GM18520 (cell line): ENCODE measurements around the gene REM2.

Experiments used
- ATAC-seq: cut with Tn5 transposase; IDR thresholded peaks from one replicate; pipeline ENCODE4 v1.9.1; 2021; ENCODE audit not compliant: unreplicated experiment

Gene REM2

DNA sequence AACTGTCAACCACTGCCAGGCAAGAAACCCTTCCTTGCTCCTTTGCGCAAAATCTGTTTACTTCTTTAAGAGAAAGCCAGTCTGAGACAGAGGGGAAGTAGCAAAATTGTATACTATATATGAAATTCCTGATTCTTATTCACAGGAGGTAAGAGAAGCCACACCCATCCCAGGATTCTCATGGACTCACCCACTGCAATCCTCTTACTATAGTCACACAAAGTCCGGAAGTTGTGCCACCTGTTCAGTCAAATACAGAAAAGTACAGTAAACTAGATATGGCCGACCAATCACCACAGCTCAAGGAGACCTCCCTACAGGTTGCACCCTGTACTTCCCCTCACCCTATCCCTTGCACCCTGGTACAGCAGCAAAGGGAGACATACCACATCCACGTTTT, 43.3 kb downstream of the REM2 start:
- ATAC-seq, result no peak

DNA sequence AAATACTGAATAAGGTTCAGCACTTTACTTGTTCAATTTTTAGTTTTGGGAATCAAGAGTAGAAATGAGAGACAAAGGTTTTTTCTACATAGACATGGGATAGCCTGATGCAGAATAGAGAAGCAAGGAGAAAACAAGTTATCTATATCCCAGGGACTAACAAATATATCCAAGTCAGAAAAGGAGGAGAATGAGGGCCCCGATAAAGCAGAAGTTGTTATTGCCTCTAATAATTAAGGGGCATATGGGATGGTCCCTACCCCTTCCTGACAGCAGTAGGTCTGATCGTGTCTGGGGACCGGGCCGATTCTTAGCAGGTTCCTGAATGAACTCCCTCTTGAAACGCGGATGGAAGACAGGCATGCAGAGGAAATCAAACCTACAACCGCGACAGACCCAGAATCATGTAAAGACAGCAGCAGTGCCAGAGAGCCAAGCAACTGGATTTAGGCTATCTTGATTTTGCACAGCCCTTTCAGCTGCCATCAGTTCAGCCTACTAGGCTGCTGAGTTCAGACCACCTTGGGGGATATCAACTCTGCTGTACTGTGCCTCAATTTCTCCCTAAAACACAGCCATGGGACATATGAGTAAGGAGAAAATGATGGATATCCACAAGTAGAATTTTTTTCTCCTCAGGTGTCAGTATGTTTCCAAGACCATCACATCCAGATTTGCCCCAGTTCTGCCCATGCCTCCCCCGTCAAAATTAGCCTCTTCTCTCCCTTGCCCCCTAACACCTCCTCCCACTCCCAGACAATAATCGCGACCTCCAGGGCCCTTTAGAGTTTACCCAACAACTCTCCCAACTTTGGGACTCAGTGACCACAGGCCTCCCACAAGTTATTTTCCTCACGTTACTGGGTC, 45.4 kb downstream of the REM2 start:
- ATAC-seq, result no peak

DNA sequence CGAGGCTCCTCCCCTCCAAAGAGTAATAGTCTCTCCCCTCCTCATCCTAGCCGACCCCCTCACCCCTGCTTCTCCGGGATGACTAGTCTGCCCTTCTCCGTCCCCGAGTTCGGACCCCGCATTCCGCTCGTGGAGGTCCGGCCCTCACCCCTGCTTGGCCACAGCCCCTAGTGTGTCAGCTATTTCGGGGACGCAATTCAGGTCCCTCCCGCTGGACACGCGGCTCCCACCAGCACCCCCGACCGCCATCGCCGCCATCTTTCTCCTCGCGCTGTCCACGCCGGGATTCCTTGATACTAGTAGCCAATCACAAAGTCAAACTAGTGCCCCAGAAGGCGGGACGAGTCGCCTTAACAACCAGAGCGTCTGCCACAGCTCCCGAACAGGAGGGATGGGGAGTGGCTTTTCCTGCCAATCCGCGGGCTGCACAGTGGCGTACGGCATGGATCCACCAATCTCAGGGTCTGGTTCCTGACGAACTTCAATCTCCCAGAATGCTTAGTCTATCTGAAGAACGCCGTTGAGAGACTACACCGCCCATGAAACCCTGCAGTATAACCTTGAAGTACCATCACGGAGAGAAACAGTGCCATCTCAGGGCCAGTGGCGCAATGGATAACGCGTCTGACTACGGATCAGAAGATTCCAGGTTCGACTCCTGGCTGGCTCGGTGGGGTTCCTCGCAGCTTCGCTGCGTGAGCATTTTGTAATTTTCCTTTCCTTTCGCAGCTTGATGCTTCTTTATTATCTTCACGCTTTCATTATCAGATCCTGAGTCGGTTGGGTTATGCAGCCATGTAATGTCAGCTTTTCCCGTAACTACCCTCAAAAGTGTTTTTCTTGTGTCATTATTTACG, 46.3 kb downstream of the REM2 start, which contains the start of gene PRMT5:
PRMT5 (minus strand) TSS at position 273 of the 857 bp plus-strand sequence; CDS start at position 258, 15 bp downstream.
- peak; percentile 79 for ATAC-seq

GRCh38 chr14:22929961-22930364, 46.9 kb downstream of the REM2 start:
- ATAC-seq, result no peak

GRCh38 chr14:22932146-22932545, 49.1 kb downstream of the REM2 start:
- no peak for ATAC-seq

- ATAC-seq, result no peak
These were observed 52.1 kb downstream of the REM2 start for GRCh38 chr14:22935156-22935555.
